Midbrain (tissue), 1 donor: Measurements from ENCODE around the gene XPO6.
"Not testable (repeated sequence)": the region's sequence is repeated elsewhere in the genome, so short reads cannot be mapped to it uniquely, and the experiment has no call there.

Experiments
- DNase-seq: peaks from one replicate; lab custom pipeline; 2025; lab: John Stamatoyannopoulos, UW

XPO6 gene

GRCh38 chr16:28211758-28212531 lies at the start of gene XPO6:
TSS of gene XPO6 (minus strand) at chr16:28211965. CDS start at chr16:28211368, 597 bp downstream.
- DNase-seq = peak; percentile 95

GRCh38 chr16:28260193-28260592 lies 48.4 kb upstream of the XPO6 start:
- no peak for DNase-seq

GRCh38 chr16:28259781-28260150 lies 48.0 kb upstream of the XPO6 start:
- DNase-seq = no peak

GRCh38 chr16:28259091-28259780 lies 47.5 kb upstream of the XPO6 start:
- DNase-seq = no peak

GRCh38 chr16:28258567-28258966 lies 46.8 kb upstream of the XPO6 start:
- DNase-seq = peak; percentile 22

- DNase-seq = no peak
Measured at GRCh38 chr16:28257256-28257655, 45.5 kb upstream of the XPO6 start.

GRCh38 chr16:28255838-28256237 lies 44.1 kb upstream of the XPO6 start:
- no peak for DNase-seq

GRCh38 chr16:28254158-28254557 lies 42.4 kb upstream of the XPO6 start:
- DNase-seq = no peak

- DNase-seq = no peak
Measured at GRCh38 chr16:28250999-28251398, 39.2 kb upstream of the XPO6 start.

- DNase-seq = not testable (repeated sequence)
Measured at GRCh38 chr16:28249483-28249882, 37.7 kb upstream of the XPO6 start.

GRCh38 chr16:28241924-28242323 lies 30.2 kb upstream of the XPO6 start:
- no peak for DNase-seq

GRCh38 chr16:28237754-28238357 lies 26.1 kb upstream of the XPO6 start:
- DNase-seq = no peak

GRCh38 chr16:28231763-28232162 lies 20.0 kb upstream of the XPO6 start:
- no peak for DNase-seq

GRCh38 chr16:28223909-28224308 lies 12.1 kb upstream of the XPO6 start:
- DNase-seq = not testable (repeated sequence)

- not testable (repeated sequence) for DNase-seq
Measured at GRCh38 chr16:28219777-28220176, 8.0 kb upstream of the XPO6 start.

- no peak for DNase-seq
Measured at GRCh38 chr16:28219282-28219681, 7.5 kb upstream of the XPO6 start.

- DNase-seq = no peak
Measured at GRCh38 chr16:28218109-28218508, 6.3 kb upstream of the XPO6 start.

GRCh38 chr16:28217326-28217725 lies 5.6 kb upstream of the XPO6 start:
- DNase-seq = no peak

- no peak for DNase-seq
Measured at GRCh38 chr16:28213396-28213795, 1.6 kb upstream of the XPO6 start.

GRCh38 chr16:28212532-28212873 lies 738 bp upstream of the XPO6 start:
- DNase-seq = no peak

- DNase-seq = peak; percentile 37
Measured at GRCh38 chr16:28210979-28211588, 681 bp downstream of the XPO6 start.

GRCh38 chr16:28210264-28210663 lies 1.5 kb downstream of the XPO6 start:
- no peak for DNase-seq

GRCh38 chr16:28208824-28209223 lies 2.9 kb downstream of the XPO6 start:
- no peak for DNase-seq
